GM23248 (cell line): Measurements from ENCODE around the gene SLC16A11. TPM values are rescaled to one million over a fixed set of nuclear protein-coding genes. Genes with fewer than 3 reads are reported as not detected.
A peak's percentile ranks its signal among the peaks of the same experiment; 100 is the strongest.

ENCODE experiments used
- DNase-seq: peaks from one replicate; pipeline ENCODE4 v3.0.0-alpha.2; 2015
- H2AFZ ChIP-seq: fragments of 200-600 bp; sonication (generic); 2 replicates; pipeline ENCODE4 v1.6.1; 2016; ENCODE audit warnings: antibody characterized with exemption
- H3F3A ChIP-seq: fragments of 200-600 bp; sonication (generic); 2 replicates; pipeline ENCODE4 v1.6.1; 2016; ENCODE audit warnings: mild to moderate bottlenecking, antibody characterized with exemption, mixed run types; ENCODE audit not compliant: insufficient read depth
- H3K27ac ChIP-seq: fragments of 200-600 bp; sonication (generic); 2 replicates; pipeline ENCODE4 v1.5.1; 2016; ENCODE audit warnings: mild to moderate bottlenecking
- H3K27me3 ChIP-seq: fragments of 200-600 bp; sonication (generic); replicated peaks from 2 replicates; pipeline ENCODE4 v1.6.1; 2016; ENCODE audit warnings: mild to moderate bottlenecking; ENCODE audit not compliant: insufficient read depth
- H3K36me3 ChIP-seq: fragments of 200-600 bp; sonication (generic); 2 replicates; pipeline ENCODE4 v1.6.1; 2016; ENCODE audit warnings: low read depth, mild to moderate bottlenecking
- H3K4me1 ChIP-seq: fragments of 200-600 bp; sonication (generic); 2 replicates; pipeline ENCODE4 v1.6.1; 2016; ENCODE audit warnings: mild to moderate bottlenecking; ENCODE audit not compliant: insufficient read depth
- H3K4me2 ChIP-seq: fragments of 200-600 bp; sonication (generic); one replicate; pipeline ENCODE4 v1.6.1; 2016; ENCODE audit warnings: mild to moderate bottlenecking; ENCODE audit not compliant: unreplicated experiment
- H3K4me3 ChIP-seq: fragments of 200-600 bp; sonication (generic); 2 replicates; pipeline ENCODE4 v1.5.1; 2016; ENCODE audit warnings: mild to moderate bottlenecking
- H3K79me2 ChIP-seq: fragments of 200-600 bp; sonication (generic); 2 replicates; pipeline ENCODE4 v1.6.1; 2016; ENCODE audit warnings: mild to moderate bottlenecking; ENCODE audit not compliant: insufficient read depth
- H3K9ac ChIP-seq: fragments of 200-600 bp; sonication (generic); 2 replicates; pipeline ENCODE4 v1.6.1; 2016; ENCODE audit warnings: mild to moderate bottlenecking
- H3K9me2 ChIP-seq: fragments of 200-600 bp; sonication (generic); 2 replicates; pipeline ENCODE4 v1.6.1; 2016; ENCODE audit warnings: mixed run types, mild to moderate bottlenecking, moderate library complexity; ENCODE audit not compliant: insufficient read depth
- H3K9me3 ChIP-seq: fragments of 200-600 bp; sonication (generic); one replicate; pipeline ENCODE4 v1.6.1; 2017; ENCODE audit warnings: low read depth
- H4K20me1 ChIP-seq: fragments of 200-600 bp; sonication (generic); 2 replicates; pipeline ENCODE4 v1.6.0; 2016; ENCODE audit not compliant: insufficient read depth
- EZH2 ChIP-seq: fragments of 200-600 bp; sonication (generic); IDR thresholded peaks from 2 replicates; pipeline ENCODE4 v1.6.1; 2018; ENCODE audit warnings: antibody characterized with exemption, mild to moderate bottlenecking; ENCODE audit not compliant: insufficient read depth, poor library complexity, severe bottlenecking
- EZH2phosphoT487 ChIP-seq: fragments of 200-600 bp; sonication (generic); IDR thresholded peaks from 2 replicates; pipeline ENCODE4 v1.6.1; 2018; ENCODE audit warnings: antibody characterized with exemption, moderate library complexity, mild to moderate bottlenecking, low read depth; ENCODE audit not compliant: insufficient read depth
- WGBS, 2 experiments: methylation state at CpG; one replicate each; pipeline ENCODE4 v1.1.6; 2015 to 2017; ENCODE audit warnings: low lambda C conversion rate in 2 of 2, low coverage in 1 of 2; ENCODE audit errors: missing lambda C conversion rate in 2 of 2; 5-methylcytosine and 5-hydroxymethylcytosine counted together
- in situ Hi-C: fragments of 300-500 bp; cut with MboI; formaldehyde crosslinking; loops from 2 replicates; pipeline ENCODE4 v1.15.0; 2020
- polyA plus RNA-seq: library from polyadenylated mRNA; unstranded; fragments of >200 nt; fragmentation: Nextera tagmentation; extraction: Ambion mirVana; gene quantifications from 2 replicates; pipeline ENCODE4 v1.2.1, GENCODE V29; 2016
- total RNA-seq: library from RNA; depleted of rRNA; stranded (reverse); fragments of >200 nt; shearing (Covaris generic); gene quantifications from 2 replicates; pipeline ENCODE4 v1.2.3, GENCODE V29; 2014

SLC16A11 gene
- total and polyA plus RNA-seq, 2 experiments from 2014 or later: 0.30 TPM; not detected in 1

GRCh38 chr17:7072406-7072805 lies 28.5 kb upstream of the SLC16A11 start:
- Histone ChIP-seq H3K27ac (no peak overlapping the region), H3K36me3 (no peaks in the 10 kb centered on the region), H3K9ac (no peak overlapping the region), H2AFZ (no peak overlapping the region), H3F3A (no peaks in the 10 kb centered on the region), H3K79me2 (no peaks in the 10 kb centered on the region), H3K9me3 (no peaks in the 10 kb centered on the region), H3K4me2 (no peak overlapping the region), H3K9me2 (no peaks in the 10 kb centered on the region), H4K20me1 (no peaks in the 10 kb centered on the region), H3K27me3 (peaks cover 3% of the 10 kb centered on the region; the same call in 1 of the 2 replicates), H3K4me3 (no peak overlapping the region), H3K4me1 (no peaks in the 10 kb centered on the region)
- DNase-seq: no peak
- in situ Hi-C loops: no loop called here
- no peak for TF ChIP-seq EZH2
- TF ChIP-seq EZH2phosphoT487: no peak
- 74 to 84% methylated on average over 2 of the region's 2 CpGs for WGBS, 2 experiments

GRCh38 chr17:7070712-7071111 lies 26.8 kb upstream of the SLC16A11 start:
- H3K79me2 ChIP-seq: no peaks in the 10 kb centered on the region
- no peak overlapping the region for H3K27ac ChIP-seq
- DNase-seq: no peak
- no peak overlapping the region for H3K9ac ChIP-seq
- 14 to 27% methylated on average over 2 to 3 of the region's 3 CpGs for WGBS, 2 experiments
- no peak for TF ChIP-seq EZH2phosphoT487
- no peak for TF ChIP-seq EZH2
- no peak overlapping the region for H3K4me3 ChIP-seq
- in situ Hi-C loops: no loop called here
- no peaks in the 10 kb centered on the region for H3F3A ChIP-seq
- no peaks in the 10 kb centered on the region for H3K4me1 ChIP-seq
- no peaks in the 10 kb centered on the region for H3K9me3 ChIP-seq
- H3K36me3 ChIP-seq: no peaks in the 10 kb centered on the region
- H2AFZ ChIP-seq: no peak overlapping the region
- no peak overlapping the region for H3K4me2 ChIP-seq
- peaks cover 8% of the 10 kb centered on the region; the same call in 1 of the 2 replicates for H3K27me3 ChIP-seq
- no peaks in the 10 kb centered on the region for H3K9me2 ChIP-seq
- no peaks in the 10 kb centered on the region for H4K20me1 ChIP-seq

- Histone ChIP-seq H3K9ac (no peak overlapping the region), H3F3A (no peaks in the 10 kb centered on the region), H3K4me2 (no peak overlapping the region), H3K4me1 (no peaks in the 10 kb centered on the region), H3K36me3 (no peaks in the 10 kb centered on the region), H3K79me2 (no peaks in the 10 kb centered on the region), H3K27ac (no peak overlapping the region), H2AFZ (no peak overlapping the region), H3K27me3 (peaks cover 11% of the 10 kb centered on the region; the same call in 1 of the 2 replicates), H3K9me3 (no peaks in the 10 kb centered on the region), H4K20me1 (no peaks in the 10 kb centered on the region), H3K9me2 (no peaks in the 10 kb centered on the region), H3K4me3 (no peak overlapping the region)
- WGBS, 2 experiments: 0% methylated on average over 1 of the region's 1 CpG
- no peak for DNase-seq
- TF ChIP-seq EZH2phosphoT487 (no peak), EZH2 (no peak)
- in situ Hi-C loops: no loop called here
Observed at GRCh38 chr17:7068268-7068667, 24.4 kb upstream of the SLC16A11 start.

- TF ChIP-seq EZH2phosphoT487 (no peak), EZH2 (no peak)
- 10 to 29% methylated on average over 1 of the region's 1 CpG for WGBS, 2 experiments
Observed at GRCh38 chr17:7067198-7067597, 23.3 kb upstream of the SLC16A11 start.

GRCh38 chr17:7064261-7064660 lies 20.4 kb upstream of the SLC16A11 start:
- in situ Hi-C loops: no loop called here
- H3K79me2 ChIP-seq: no peaks in the 10 kb centered on the region

More at GRCh38 chr17:7067198-7067597, 23.3 kb upstream of the SLC16A11 start:
- Histone ChIP-seq H3K9me2 (no peaks in the 10 kb centered on the region), H4K20me1 (no peaks in the 10 kb centered on the region), H3K9me3 (no peaks in the 10 kb centered on the region), H3K27ac (no peak overlapping the region), H3K27me3 (peaks cover 10% of the 10 kb centered on the region; the same call in 1 of the 2 replicates), H3K4me2 (no peak overlapping the region), H2AFZ (no peak overlapping the region), H3K79me2 (no peaks in the 10 kb centered on the region), H3F3A (no peaks in the 10 kb centered on the region), H3K9ac (no peak overlapping the region), H3K4me1 (no peaks in the 10 kb centered on the region), H3K36me3 (no peaks in the 10 kb centered on the region), H3K4me3 (no peak overlapping the region)
- in situ Hi-C loops: no loop called here
- no peak for DNase-seq

More at GRCh38 chr17:7064261-7064660, 20.4 kb upstream of the SLC16A11 start:
- TF ChIP-seq EZH2phosphoT487 (no peak), EZH2 (no peak)
- peaks cover 6% of the 10 kb centered on the region for H3K4me1 ChIP-seq
- 11 to 22% methylated on average over 4 of the region's 4 CpGs for WGBS, 2 experiments
- no peak overlapping the region for H3K9ac ChIP-seq
- 0 out of 2 replicates have a peak, but pooled peaks cover 10% of the 10 kb centered on the region for H3K27me3 ChIP-seq
- no peaks in the 10 kb centered on the region for H3K9me2 ChIP-seq
- H4K20me1 ChIP-seq: no peaks in the 10 kb centered on the region
- H3K9me3 ChIP-seq: no peaks in the 10 kb centered on the region
- H3K4me3 ChIP-seq: no peak overlapping the region
- no peaks in the 10 kb centered on the region for H3K36me3 ChIP-seq
- no peak overlapping the region for H2AFZ ChIP-seq
- H3K27ac ChIP-seq: no peak overlapping the region
- DNase-seq: peak; percentile 19
- no peaks in the 10 kb centered on the region; the same call in 1 of the 2 replicates for H3F3A ChIP-seq
- no peak overlapping the region for H3K4me2 ChIP-seq
